Measurements from ENCODE around the gene ZNF438.

- no peak for TF ChIP-seq FOXM1 (IDR thresholded peaks at IDR 0.05; ENCODE audit: borderline replicate concordance)
- TF ChIP-seq SP1 (IDR thresholded peaks at IDR 0.05), result no peak
- no peak for TF ChIP-seq BHLHE40 (IDR thresholded peaks at IDR 0.05; ENCODE audit: borderline replicate concordance)
- no peak for TF ChIP-seq SUZ12 (IDR thresholded peaks at IDR 0.05)
- TF ChIP-seq, protein P1, sequence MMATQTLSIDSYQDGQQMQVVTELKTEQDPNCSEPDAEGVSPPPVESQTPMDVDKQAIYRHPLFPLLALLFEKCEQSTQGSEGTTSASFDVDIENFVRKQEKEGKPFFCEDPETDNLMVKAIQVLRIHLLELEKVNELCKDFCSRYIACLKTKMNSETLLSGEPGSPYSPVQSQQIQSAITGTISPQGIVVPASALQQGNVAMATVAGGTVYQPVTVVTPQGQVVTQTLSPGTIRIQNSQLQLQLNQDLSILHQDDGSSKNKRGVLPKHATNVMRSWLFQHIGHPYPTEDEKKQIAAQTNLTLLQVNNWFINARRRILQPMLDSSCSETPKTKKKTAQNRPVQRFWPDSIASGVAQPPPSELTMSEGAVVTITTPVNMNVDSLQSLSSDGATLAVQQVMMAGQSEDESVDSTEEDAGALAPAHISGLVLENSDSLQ (IDR thresholded peaks at IDR 0.05), result no peak
- TF ChIP-seq ELF4 (IDR thresholded peaks at IDR 0.05), result no peak
- TF ChIP-seq ZNF384 (IDR thresholded peaks at IDR 0.05), result no peak
- TF ChIP-seq HDGF (IDR thresholded peaks at IDR 0.05; ENCODE audit: borderline replicate concordance), result no peak
- no peak for TF ChIP-seq FOXA1 (IDR thresholded peaks at IDR 0.05)
- no peak for TF ChIP-seq CTBP1 (IDR thresholded peaks at IDR 0.05; ENCODE audit: borderline replicate concordance)
Observed at GRCh38 chr10:30836406-30836805, 195.3 kb downstream of the ZNF438 start.
